Fibroblast of lung (primary cell): ENCODE results near the gene KIAA0232. TPM values are rescaled to one million over a fixed set of nuclear protein-coding genes. Genes with fewer than 3 reads are reported as not detected.

Experiments used
- DNase-seq, 2 donors: peaks; one replicate each; pipeline versions ENCODE4 v3.0.0 to v3.0.0-alpha.2; 2010; ENCODE audit warnings: low read depth in 2 of 2
- H2AFZ ChIP-seq: 2 replicates; pipeline ENCODE4 v1.5.1; 2012; ENCODE audit warnings: low read length, control low read depth, inconsistent platforms
- H3K27ac ChIP-seq: 2 replicates; pipeline ENCODE4 v1.5.1; 2011; ENCODE audit warnings: low read length, control low read depth; ENCODE audit not compliant: insufficient read depth
- H3K27me3 ChIP-seq: 2 replicates; pipeline ENCODE4 v1.5.1; 2011; ENCODE audit warnings: mild to moderate bottlenecking, low read length; ENCODE audit not compliant: control insufficient read depth, insufficient read depth
- H3K36me3 ChIP-seq: 2 replicates; pipeline ENCODE4 v1.5.1; 2011; ENCODE audit warnings: low read length; ENCODE audit not compliant: control insufficient read depth, insufficient read depth
- H3K4me1 ChIP-seq: 2 replicates; pipeline ENCODE4 v1.5.1; 2011; ENCODE audit warnings: low read length; ENCODE audit not compliant: control insufficient read depth, insufficient read depth; ENCODE audit errors: extremely low read depth
- H3K4me2 ChIP-seq: 2 replicates; pipeline ENCODE4 v1.5.1; 2011; ENCODE audit warnings: low read length, control low read depth; ENCODE audit not compliant: insufficient read depth; ENCODE audit errors: extremely low read depth
- H3K4me3 ChIP-seq, 4 experiments: fragments of 200-600 bp in 1 of 4; sonication (generic) in 1 of 4; replicated peaks in 1 of 4; 2 replicates each; pipeline ENCODE4 v1.5.1; 2011 to 2016; ENCODE audit warnings: low read length in 4 of 4, low read depth in 3 of 4, mild to moderate bottlenecking in 3 of 4, control low read depth in 2 of 4, inconsistent platforms in 1 of 4, mixed read lengths in 1 of 4; ENCODE audit not compliant: insufficient read depth in 1 of 4; ENCODE audit errors: control extremely low read depth in 1 of 4
- H3K79me2 ChIP-seq: 2 replicates; pipeline ENCODE4 v1.5.1; 2012; ENCODE audit warnings: mild to moderate bottlenecking, low read length, inconsistent platforms; ENCODE audit not compliant: control insufficient read depth, insufficient read depth
- H3K9ac ChIP-seq: 2 replicates; pipeline ENCODE4 v1.5.1; 2011; ENCODE audit warnings: mild to moderate bottlenecking, low read length, control low read depth; ENCODE audit not compliant: insufficient read depth
- H3K9me3 ChIP-seq: 2 replicates; pipeline ENCODE4 v1.5.1; 2012; ENCODE audit warnings: low read depth, low read length; ENCODE audit not compliant: control insufficient read depth, insufficient read depth
- H4K20me1 ChIP-seq: 2 replicates; pipeline ENCODE4 v1.5.1; 2011; ENCODE audit warnings: low read length; ENCODE audit not compliant: control insufficient read depth, insufficient read depth; ENCODE audit errors: extremely low read depth
- EZH2 ChIP-seq: IDR thresholded peaks from 2 replicates; pipeline ENCODE4 v1.5.1; 2012; ENCODE audit warnings: low read length, control low read depth, mild to moderate bottlenecking; ENCODE audit errors: missing control alignments
- polyA plus RNA-seq, 2 donors: library from polyadenylated mRNA; depleted of rRNA in 1 of 2; stranded (reverse) in 1 of 2; unstranded in 1 of 2; fragments of >200 nt; gene quantifications; 2 replicates each; pipeline ENCODE4 v1.2.1, GENCODE V29; 2011 to 2012; ENCODE audit warnings: missing spikeins in 1 of 2
- total RNA-seq: library from RNA; depleted of rRNA; stranded (reverse); fragments of >200 nt; gene quantifications from 2 replicates; pipeline ENCODE4 v1.2.1, GENCODE V29; 2014
- TF ChIP-seq, protein P1 (sequence below), 2 donors: IDR thresholded peaks in 1 of 2; conservative IDR thresholded peaks in 1 of 2; 1 replicate in 1 of 2; 2 replicates in 1 of 2; pipeline ENCODE4 v1.5.1; 2011 to 2012; ENCODE audit warnings: low read length in 2 of 2, control low read depth in 1 of 2, inconsistent platforms in 1 of 2, low read depth in 1 of 2, mild to moderate bottlenecking in 1 of 2

Gene KIAA0232
- total and polyA plus RNA-seq, 2 donors (not counting 1 experiment from before 2014, with no cell fraction given): 18.0 to 18.8 TPM

DNA sequence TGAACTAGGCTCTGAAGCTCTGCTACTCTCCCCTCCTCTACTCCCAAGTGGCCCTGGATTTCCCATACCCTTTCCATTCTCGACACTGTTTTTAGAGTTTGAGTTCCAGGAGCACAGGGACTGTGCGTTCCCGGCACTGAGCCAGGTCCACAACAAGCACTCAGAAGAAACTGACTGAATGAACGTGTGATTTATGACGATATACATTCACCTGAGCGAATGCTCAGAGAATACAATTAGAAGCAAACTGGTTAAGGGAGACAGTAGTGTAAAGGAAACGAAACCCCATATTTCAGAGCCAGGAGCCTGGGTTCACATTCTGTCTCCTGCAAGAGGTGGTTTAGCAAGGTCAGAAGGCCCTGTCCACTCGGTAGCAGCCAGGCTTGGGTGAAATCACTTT is 1.4 kb upstream of the KIAA0232 start:
- no peak overlapping the region for H2AFZ ChIP-seq
- no peaks in the 10 kb centered on the region for H3K9me3 ChIP-seq
- no peak overlapping the region for H3K27ac ChIP-seq

DNA sequence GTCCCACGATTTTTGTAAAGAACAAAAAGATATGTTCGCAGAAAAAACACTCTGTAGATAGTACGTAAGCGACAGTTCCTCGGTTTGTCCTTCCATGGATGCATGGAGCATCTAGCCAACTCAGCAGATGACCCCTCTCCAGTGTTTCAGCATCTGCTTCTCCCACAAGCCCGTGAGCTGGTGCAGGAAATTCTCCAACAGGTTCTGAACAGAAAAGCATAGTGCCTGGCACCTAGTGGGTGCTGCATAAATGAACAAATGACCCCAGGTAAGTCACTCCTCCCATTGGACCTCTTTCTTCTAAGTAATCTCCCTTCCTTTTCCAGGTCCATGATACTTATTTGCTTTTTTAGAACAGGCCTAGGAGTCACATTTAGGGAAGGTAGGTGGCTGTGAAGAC is 966 bp upstream of the KIAA0232 start:
- peaks cover 30% of the 10 kb centered on the region for H3K79me2 ChIP-seq
- no peaks in the 10 kb centered on the region for H3K4me1 ChIP-seq
- H3K4me3 ChIP-seq: peak overlapping the region in 2 of 4 experiments; percentile 27 to 67
- no peaks in the 10 kb centered on the region for H3K9me3 ChIP-seq
- no peaks in the 10 kb centered on the region for H3K27me3 ChIP-seq
- no peak overlapping the region for H3K4me2 ChIP-seq
- DNase-seq: no peak
- TF ChIP-seq, protein P1, sequence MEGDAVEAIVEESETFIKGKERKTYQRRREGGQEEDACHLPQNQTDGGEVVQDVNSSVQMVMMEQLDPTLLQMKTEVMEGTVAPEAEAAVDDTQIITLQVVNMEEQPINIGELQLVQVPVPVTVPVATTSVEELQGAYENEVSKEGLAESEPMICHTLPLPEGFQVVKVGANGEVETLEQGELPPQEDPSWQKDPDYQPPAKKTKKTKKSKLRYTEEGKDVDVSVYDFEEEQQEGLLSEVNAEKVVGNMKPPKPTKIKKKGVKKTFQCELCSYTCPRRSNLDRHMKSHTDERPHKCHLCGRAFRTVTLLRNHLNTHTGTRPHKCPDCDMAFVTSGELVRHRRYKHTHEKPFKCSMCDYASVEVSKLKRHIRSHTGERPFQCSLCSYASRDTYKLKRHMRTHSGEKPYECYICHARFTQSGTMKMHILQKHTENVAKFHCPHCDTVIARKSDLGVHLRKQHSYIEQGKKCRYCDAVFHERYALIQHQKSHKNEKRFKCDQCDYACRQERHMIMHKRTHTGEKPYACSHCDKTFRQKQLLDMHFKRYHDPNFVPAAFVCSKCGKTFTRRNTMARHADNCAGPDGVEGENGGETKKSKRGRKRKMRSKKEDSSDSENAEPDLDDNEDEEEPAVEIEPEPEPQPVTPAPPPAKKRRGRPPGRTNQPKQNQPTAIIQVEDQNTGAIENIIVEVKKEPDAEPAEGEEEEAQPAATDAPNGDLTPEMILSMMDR (conservative IDR thresholded peaks at IDR 0.05 in 1 of 2, IDR thresholded peaks at IDR 0.05 in 1 of 2; ENCODE audit: low read depth in 1 of 2, low read length in 2 of 2): no peak
- no peak for TF ChIP-seq EZH2
- H3K27ac ChIP-seq: no peak overlapping the region
- H3K9ac ChIP-seq: no peak overlapping the region
- H3K36me3 ChIP-seq: no peaks in the 10 kb centered on the region
- no peak overlapping the region for H2AFZ ChIP-seq
- no peaks in the 10 kb centered on the region for H4K20me1 ChIP-seq

More for the DNA sequence above, 1.4 kb upstream of the KIAA0232 start:
- H4K20me1 ChIP-seq: no peaks in the 10 kb centered on the region
- H3K79me2 ChIP-seq: peaks cover 27% of the 10 kb centered on the region
- no peak for DNase-seq
- TF ChIP-seq, protein P1 (conservative IDR thresholded peaks at IDR 0.05 in 1 of 2, IDR thresholded peaks at IDR 0.05 in 1 of 2; ENCODE audit: low read depth in 1 of 2, low read length in 2 of 2): no peak
- TF ChIP-seq EZH2: no peak
- H3K27me3 ChIP-seq: no peaks in the 10 kb centered on the region
- H3K4me1 ChIP-seq: no peaks in the 10 kb centered on the region
- H3K4me3 ChIP-seq: no peak overlapping the region
- no peak overlapping the region for H3K4me2 ChIP-seq
- no peaks in the 10 kb centered on the region for H3K36me3 ChIP-seq
- H3K9ac ChIP-seq: no peak overlapping the region

DNA sequence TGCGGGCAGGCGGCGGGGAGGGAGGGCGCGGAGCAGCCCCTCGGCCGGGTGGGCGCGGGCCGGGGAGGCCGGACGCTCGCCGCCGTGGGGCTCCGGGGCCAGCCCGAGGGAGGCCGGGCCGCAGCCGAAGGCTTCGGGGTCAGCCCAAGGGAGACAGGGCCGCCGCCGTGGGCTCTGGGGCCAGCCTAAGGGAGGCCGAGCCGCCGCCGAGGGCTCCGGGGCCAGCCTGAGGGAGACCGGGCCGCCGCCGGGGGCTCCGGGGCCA is 251 bp downstream of the KIAA0232 start:
- no peak for DNase-seq
- Histone ChIP-seq H3K9me3 (no peaks in the 10 kb centered on the region), H3K36me3 (no peaks in the 10 kb centered on the region), H3K9ac (peak overlapping the region; percentile 96), H3K27ac (peak overlapping the region; percentile 87), H3K79me2 (peaks cover 39% of the 10 kb centered on the region), H3K4me1 (no peaks in the 10 kb centered on the region), H3K27me3 (no peaks in the 10 kb centered on the region), H3K4me2 (peak overlapping the region; percentile 33), H4K20me1 (no peaks in the 10 kb centered on the region), H3K4me3 (peak overlapping the region in 3 of 4 experiments; percentile 80 to 97 (median 92)), H2AFZ (no peak overlapping the region)
- TF ChIP-seq, protein P1 (conservative IDR thresholded peaks at IDR 0.05 in 1 of 2, IDR thresholded peaks at IDR 0.05 in 1 of 2; ENCODE audit: low read depth in 1 of 2, low read length in 2 of 2): no peak
- TF ChIP-seq EZH2: no peak
